ENCODE measurements around the gene RBM19.

RBM19 gene

GRCh38 chr12:113954547-113954946, 11.6 kb downstream of the RBM19 start:
- no peak for DNase-seq (ENCODE audit: low read depth)

- DNase-seq (ENCODE audit: low read depth): no peak
Observed at GRCh38 chr12:113950873-113951272, 15.3 kb downstream of the RBM19 start.

GRCh38 chr12:113949321-113950305, 16.5 kb downstream of the RBM19 start:
- no peak for DNase-seq (ENCODE audit: low read depth)

- no peak for DNase-seq (ENCODE audit: low read depth)
Observed at GRCh38 chr12:113948151-113948914, 17.8 kb downstream of the RBM19 start.

- no peak for DNase-seq (ENCODE audit: low read depth)
Observed at GRCh38 chr12:113946175-113946574, 19.9 kb downstream of the RBM19 start.

- no peak for DNase-seq (ENCODE audit: low read depth)
Observed at GRCh38 chr12:113945174-113946173, 20.7 kb downstream of the RBM19 start.

- no peak for DNase-seq (ENCODE audit: low read depth)
Observed at GRCh38 chr12:113942209-113942608, 23.9 kb downstream of the RBM19 start.

- DNase-seq (ENCODE audit: low read depth): no peak
Observed at GRCh38 chr12:113941208-113941486, 25.0 kb downstream of the RBM19 start.

GRCh38 chr12:113940357-113941207, 25.5 kb downstream of the RBM19 start:
- no peak for DNase-seq (ENCODE audit: low read depth)

- no peak for DNase-seq (ENCODE audit: low read depth)
Observed at GRCh38 chr12:113939867-113940266, 26.3 kb downstream of the RBM19 start.

- DNase-seq (ENCODE audit: low read depth): no peak
Observed at GRCh38 chr12:113938471-113938870, 27.7 kb downstream of the RBM19 start.

GRCh38 chr12:113936460-113936859, 29.7 kb downstream of the RBM19 start:
- DNase-seq (ENCODE audit: low read depth): no peak

GRCh38 chr12:113935459-113935858, 30.7 kb downstream of the RBM19 start:
- DNase-seq (ENCODE audit: low read depth): no peak

GRCh38 chr12:113934946-113935345, 31.2 kb downstream of the RBM19 start:
- no peak for DNase-seq (ENCODE audit: low read depth)

GRCh38 chr12:113934060-113934814, 31.9 kb downstream of the RBM19 start:
- no peak for DNase-seq (ENCODE audit: low read depth)

- no peak for DNase-seq (ENCODE audit: low read depth)
Observed at GRCh38 chr12:113933201-113933786, 32.8 kb downstream of the RBM19 start.

GRCh38 chr12:113932381-113933196, 33.5 kb downstream of the RBM19 start:
- DNase-seq (ENCODE audit: low read depth): no peak

GRCh38 chr12:113931517-113931916, 34.6 kb downstream of the RBM19 start:
- no peak for DNase-seq (ENCODE audit: low read depth)

- DNase-seq (ENCODE audit: low read depth): no peak
Observed at GRCh38 chr12:113930249-113930648, 35.9 kb downstream of the RBM19 start.
